Neuronal stem cell (in vitro differentiated cells): ENCODE measurements around the gene TRMT2B.
"Not testable (repeated sequence)": the region's sequence is repeated elsewhere in the genome, so short reads cannot be mapped to it uniquely, and the experiment has no call there.

Experiments
- DNase-seq: peaks from one replicate; pipeline ENCODE4 v3.0.0-alpha.2; 2013; ENCODE audit warnings: low spot score
- H2AFZ ChIP-seq: one replicate; pipeline ENCODE4 v1.6.1; 2013; ENCODE audit warnings: mild to moderate bottlenecking, low read length, inconsistent platforms
- H2AK5ac ChIP-seq: 2 replicates; pipeline ENCODE4 v1.6.1; 2013; ENCODE audit warnings: low read depth, mild to moderate bottlenecking, inconsistent platforms, low read length, moderate library complexity, mixed read lengths
- H2BK120ac ChIP-seq: 2 replicates; pipeline ENCODE4 v1.6.1; 2013; ENCODE audit warnings: low read depth, mild to moderate bottlenecking, inconsistent platforms, low read length, moderate library complexity, mixed read lengths
- H2BK12ac ChIP-seq: one replicate; pipeline ENCODE4 v1.6.1; 2013; ENCODE audit warnings: low read length, inconsistent platforms
- H2BK15ac ChIP-seq: 2 replicates; pipeline ENCODE4 v1.6.1; 2013; ENCODE audit warnings: mild to moderate bottlenecking, low read length, inconsistent platforms, mixed read lengths
- H2BK5ac ChIP-seq: one replicate; pipeline ENCODE4 v1.6.1; 2013; ENCODE audit warnings: inconsistent platforms, mild to moderate bottlenecking, low read length, moderate library complexity
- H3K14ac ChIP-seq: one replicate; pipeline ENCODE4 v1.6.1; 2013; ENCODE audit warnings: low read length, inconsistent platforms
- H3K18ac ChIP-seq: 2 replicates; pipeline ENCODE4 v1.6.1; 2013; ENCODE audit warnings: low read length, inconsistent platforms
- H3K23ac ChIP-seq: 2 replicates; pipeline ENCODE4 v1.6.1; 2013; ENCODE audit warnings: low read depth, mild to moderate bottlenecking, mixed read lengths, low read length, inconsistent platforms; ENCODE audit not compliant: poor library complexity
- H3K27ac ChIP-seq: replicated peaks from 3 replicates; pipeline ENCODE4 v1.5.1; 2013; ENCODE audit warnings: low read length, inconsistent platforms
- H3K27me3 ChIP-seq, 3 experiments: 2 replicates each; pipeline ENCODE4 v1.6.1; 2013; ENCODE audit warnings: low read length in 3 of 3, mild to moderate bottlenecking in 2 of 3, inconsistent platforms in 1 of 3, low read depth in 1 of 3, mixed read lengths in 1 of 3, moderate library complexity in 1 of 3; ENCODE audit not compliant: control insufficient read depth in 3 of 3, insufficient read depth in 3 of 3
- H3K36me3 ChIP-seq, 2 donors: replicated peaks in 1 of 2; 2 replicates each; pipeline ENCODE4 v1.6.1; 2013; ENCODE audit warnings: low read length in 2 of 2; ENCODE audit not compliant: control insufficient read depth in 2 of 2, insufficient read depth in 2 of 2
- H3K4ac ChIP-seq: 2 replicates; pipeline ENCODE4 v1.6.1; 2013; ENCODE audit warnings: inconsistent platforms, mild to moderate bottlenecking, low read length, moderate library complexity
- H3K4me1 ChIP-seq, 2 donors: 1 replicate in 1 of 2; 2 replicates in 1 of 2; pipeline ENCODE4 v1.6.1; 2013; ENCODE audit warnings: low read length in 2 of 2, low read depth in 1 of 2; ENCODE audit not compliant: control insufficient read depth in 2 of 2, insufficient read depth in 1 of 2
- H3K4me2 ChIP-seq: one replicate; pipeline ENCODE4 v1.6.1; 2013; ENCODE audit warnings: mild to moderate bottlenecking, low read length, inconsistent platforms; ENCODE audit not compliant: insufficient read depth, poor library complexity, severe bottlenecking
- H3K4me3 ChIP-seq, 2 donors: 2 replicates each; pipeline ENCODE4 v1.5.1; 2013; ENCODE audit warnings: low read length in 2 of 2, mild to moderate bottlenecking in 2 of 2, inconsistent platforms in 1 of 2, moderate library complexity in 1 of 2
- H3K79me1 ChIP-seq: one replicate; pipeline ENCODE4 v1.6.1; 2013; ENCODE audit warnings: low read depth, mild to moderate bottlenecking, inconsistent platforms, low read length, moderate library complexity
- H3K9ac ChIP-seq: one replicate; pipeline ENCODE4 v1.6.1; 2013; ENCODE audit warnings: mild to moderate bottlenecking, low read depth, low read length, inconsistent platforms; ENCODE audit not compliant: poor library complexity
- H3K9me3 ChIP-seq, 2 donors: replicated peaks in 1 of 2; 2 replicates each; pipeline versions ENCODE3 to v1.6.1; 2013; ENCODE audit warnings: low read length in 2 of 2, mild to moderate bottlenecking in 2 of 2, inconsistent platforms in 1 of 2, low read depth in 1 of 2, mixed read lengths in 1 of 2, moderate library complexity in 1 of 2; ENCODE audit not compliant: control insufficient read depth in 2 of 2, insufficient read depth in 1 of 2
- H4K8ac ChIP-seq: one replicate; pipeline ENCODE4 v1.6.1; 2013; ENCODE audit warnings: low read depth, mild to moderate bottlenecking, inconsistent platforms, low read length, moderate library complexity
- H4K91ac ChIP-seq: one replicate; pipeline ENCODE4 v1.6.1; 2013; ENCODE audit warnings: low read length, low read depth, mild to moderate bottlenecking, inconsistent platforms; ENCODE audit not compliant: poor library complexity
- WGBS, 2 donors: extraction: QIAGEN DNeasy Blood & Tissue Kit; methylation state at CpG; one replicate each; pipeline ENCODE4 v1.1.7; 2013; ENCODE audit warnings: missing lambda C conversion rate in 2 of 2, mixed read lengths in 1 of 2; ENCODE audit not compliant: insufficient read length in 2 of 2, insufficient replicate concordance in 1 of 2; ENCODE audit errors: extremely low coverage in 2 of 2; 5-methylcytosine and 5-hydroxymethylcytosine counted together

The TRMT2B gene

GRCh38 chrX:100990139-100990538 lies 61.8 kb downstream of the TRMT2B start:
- no peak overlapping the region for H2BK12ac ChIP-seq
- no peak overlapping the region for H3K14ac ChIP-seq
- H2BK120ac ChIP-seq, result no peak overlapping the region
- H3K79me1 ChIP-seq, result no peaks in the 10 kb centered on the region
- no peak overlapping the region for H3K4me3 ChIP-seq
- no CpG with 5 or more reads among the region's 2 CpGs for WGBS, 2 donors
- H3K9me3 ChIP-seq, result no peaks in the 10 kb centered on the region
- H3K27ac ChIP-seq, result no peak overlapping the region
- no peak overlapping the region for H2BK5ac ChIP-seq
- H3K36me3 ChIP-seq, result no peaks in the 10 kb centered on the region
- H2AFZ ChIP-seq, result no peak overlapping the region
- no peak overlapping the region for H3K9ac ChIP-seq
- no peak overlapping the region for H4K91ac ChIP-seq
- H3K4me2 ChIP-seq, result no peak overlapping the region
- no peak overlapping the region for H3K18ac ChIP-seq
- no peak for DNase-seq
- H2BK15ac ChIP-seq, result no peak overlapping the region
- no peak overlapping the region for H3K4ac ChIP-seq
- H3K27me3 ChIP-seq, result no peaks in the 10 kb centered on the region
- no peak overlapping the region for H3K23ac ChIP-seq
- H4K8ac ChIP-seq, result no peak overlapping the region
- no peak overlapping the region for H2AK5ac ChIP-seq
- H3K4me1 ChIP-seq, result no peaks in the 10 kb centered on the region

- Histone ChIP-seq H3K18ac (no peak overlapping the region), H3K36me3 (no peaks in the 10 kb centered on the region), H3K79me1 (no peaks in the 10 kb centered on the region), H4K91ac (no peak overlapping the region), H3K4ac (no peak overlapping the region), H3K9ac (no peak overlapping the region), H2AFZ (no peak overlapping the region), H2BK15ac (no peak overlapping the region), H2AK5ac (no peak overlapping the region), H4K8ac (no peak overlapping the region), H2BK5ac (no peak overlapping the region), H3K4me2 (no peak overlapping the region), H3K23ac (no peak overlapping the region), H3K27ac (no peak overlapping the region), H3K27me3 (no peaks in the 10 kb centered on the region), H3K14ac (no peak overlapping the region), H3K4me3 (no peak overlapping the region), H2BK120ac (no peak overlapping the region), H3K4me1 (no peaks in the 10 kb centered on the region), H3K9me3 (no peaks in the 10 kb centered on the region), H2BK12ac (no peak overlapping the region)
- DNase-seq, result no peak
Observed at GRCh38 chrX:100984818-100985217, 67.1 kb downstream of the TRMT2B start.

- not testable (repeated sequence) for H3K4me3 ChIP-seq, H3K9me3 ChIP-seq, H2BK120ac ChIP-seq, H3K36me3 ChIP-seq, H3K18ac ChIP-seq, DNase-seq, H3K9ac ChIP-seq, H2BK12ac ChIP-seq, H4K8ac ChIP-seq, H3K4me2 ChIP-seq, H3K79me1 ChIP-seq, H3K4me1 ChIP-seq, H3K27me3 ChIP-seq, H2AFZ ChIP-seq, H4K91ac ChIP-seq, H3K27ac ChIP-seq, H2BK5ac ChIP-seq, H3K4ac ChIP-seq, H2BK15ac ChIP-seq, H3K14ac ChIP-seq, H3K23ac ChIP-seq, H2AK5ac ChIP-seq
- no CpG with 5 or more reads among the region's 1 CpG for WGBS, 2 donors
Observed at GRCh38 chrX:100981498-100981845, 70.4 kb downstream of the TRMT2B start.

- no peak overlapping the region for H2AK5ac ChIP-seq
- H2AFZ ChIP-seq, result no peak overlapping the region
- H3K27ac ChIP-seq, result no peak overlapping the region
- no peak overlapping the region for H3K4ac ChIP-seq
- H3K27me3 ChIP-seq, result no peaks in the 10 kb centered on the region
- no peak overlapping the region for H3K18ac ChIP-seq
- no peak overlapping the region for H2BK12ac ChIP-seq
- no peak overlapping the region for H3K9ac ChIP-seq
- H2BK5ac ChIP-seq, result no peak overlapping the region
- no peak overlapping the region for H2BK120ac ChIP-seq
- no peak for DNase-seq
- WGBS, 2 donors, result no CpG with 5 or more reads among the region's 6 CpGs
- H3K79me1 ChIP-seq, result no peaks in the 10 kb centered on the region
- no peak overlapping the region for H3K23ac ChIP-seq
- H4K91ac ChIP-seq, result no peak overlapping the region
- no peak overlapping the region for H3K14ac ChIP-seq
- no peak overlapping the region for H3K4me2 ChIP-seq
- H3K4me3 ChIP-seq, result no peak overlapping the region
- H2BK15ac ChIP-seq, result no peak overlapping the region
- no peaks in the 10 kb centered on the region for H3K36me3 ChIP-seq
- H3K4me1 ChIP-seq, result no peaks in the 10 kb centered on the region
- no peak overlapping the region for H4K8ac ChIP-seq
- H3K9me3 ChIP-seq, result no peaks in the 10 kb centered on the region
Observed at GRCh38 chrX:100980608-100981497, 71.1 kb downstream of the TRMT2B start.
